Gastrocnemius medialis (tissue), 4 donors: ENCODE results near the gene RNGTT.

Source experiments
- POLR2A ChIP-seq, 2 donors: fragments of 450-650 bp; IDR thresholded peaks; one replicate each; pipeline ENCODE4 v1.6.1; 2017; ENCODE audit warnings: antibody characterized with exemption in 2 of 2, mild to moderate bottlenecking in 2 of 2, moderate library complexity in 2 of 2
- TF ChIP-seq, protein P1 (sequence below), 5 experiments: fragments of 450-650 bp in 3 of 5; fragments of 200-600 bp in 2 of 5; sonication (generic) in 2 of 5; IDR thresholded peaks in 4 of 5; conservative IDR thresholded peaks in 1 of 5; 1 replicate in 4 of 5; 2 replicates in 1 of 5; pipeline ENCODE4 v1.5.1; 2016 to 2019; ENCODE audit warnings: antibody characterized with exemption in 5 of 5, mild to moderate bottlenecking in 3 of 5, moderate library complexity in 3 of 5

DNA sequence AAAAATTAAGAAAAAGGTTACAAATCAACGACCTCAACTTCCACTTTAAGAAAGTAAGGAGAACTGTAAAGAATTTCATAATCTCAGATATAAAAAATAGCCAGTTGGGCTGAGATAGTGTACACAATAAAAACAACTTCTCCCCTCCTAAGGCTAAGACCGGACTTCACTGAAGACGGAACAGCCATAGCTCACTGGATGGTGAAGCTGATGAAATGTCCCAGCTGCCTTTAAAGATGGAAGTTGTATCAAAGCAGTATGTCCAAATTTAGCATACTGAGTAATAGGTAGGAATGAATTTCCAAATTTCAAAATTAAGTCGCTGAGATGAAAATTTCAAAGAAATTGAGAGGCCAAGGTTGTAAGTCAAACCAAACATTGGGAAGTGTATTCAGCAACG, 153.3 kb downstream of the RNGTT start:
- TF ChIP-seq, protein P1, sequence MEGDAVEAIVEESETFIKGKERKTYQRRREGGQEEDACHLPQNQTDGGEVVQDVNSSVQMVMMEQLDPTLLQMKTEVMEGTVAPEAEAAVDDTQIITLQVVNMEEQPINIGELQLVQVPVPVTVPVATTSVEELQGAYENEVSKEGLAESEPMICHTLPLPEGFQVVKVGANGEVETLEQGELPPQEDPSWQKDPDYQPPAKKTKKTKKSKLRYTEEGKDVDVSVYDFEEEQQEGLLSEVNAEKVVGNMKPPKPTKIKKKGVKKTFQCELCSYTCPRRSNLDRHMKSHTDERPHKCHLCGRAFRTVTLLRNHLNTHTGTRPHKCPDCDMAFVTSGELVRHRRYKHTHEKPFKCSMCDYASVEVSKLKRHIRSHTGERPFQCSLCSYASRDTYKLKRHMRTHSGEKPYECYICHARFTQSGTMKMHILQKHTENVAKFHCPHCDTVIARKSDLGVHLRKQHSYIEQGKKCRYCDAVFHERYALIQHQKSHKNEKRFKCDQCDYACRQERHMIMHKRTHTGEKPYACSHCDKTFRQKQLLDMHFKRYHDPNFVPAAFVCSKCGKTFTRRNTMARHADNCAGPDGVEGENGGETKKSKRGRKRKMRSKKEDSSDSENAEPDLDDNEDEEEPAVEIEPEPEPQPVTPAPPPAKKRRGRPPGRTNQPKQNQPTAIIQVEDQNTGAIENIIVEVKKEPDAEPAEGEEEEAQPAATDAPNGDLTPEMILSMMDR (IDR thresholded peaks at IDR 0.05 in 4 of 5, conservative IDR thresholded peaks at IDR 0.05 in 1 of 5) = no peak
- no peak for TF ChIP-seq POLR2A (IDR thresholded peaks at IDR 0.05)
